ENCODE results near the gene NR2F6.

NR2F6 gene

GRCh38 chr19:17210296-17210695 lies 35.4 kb downstream of the NR2F6 start:
- no peak for DNase-seq (ENCODE audit: low spot score)

DNA sequence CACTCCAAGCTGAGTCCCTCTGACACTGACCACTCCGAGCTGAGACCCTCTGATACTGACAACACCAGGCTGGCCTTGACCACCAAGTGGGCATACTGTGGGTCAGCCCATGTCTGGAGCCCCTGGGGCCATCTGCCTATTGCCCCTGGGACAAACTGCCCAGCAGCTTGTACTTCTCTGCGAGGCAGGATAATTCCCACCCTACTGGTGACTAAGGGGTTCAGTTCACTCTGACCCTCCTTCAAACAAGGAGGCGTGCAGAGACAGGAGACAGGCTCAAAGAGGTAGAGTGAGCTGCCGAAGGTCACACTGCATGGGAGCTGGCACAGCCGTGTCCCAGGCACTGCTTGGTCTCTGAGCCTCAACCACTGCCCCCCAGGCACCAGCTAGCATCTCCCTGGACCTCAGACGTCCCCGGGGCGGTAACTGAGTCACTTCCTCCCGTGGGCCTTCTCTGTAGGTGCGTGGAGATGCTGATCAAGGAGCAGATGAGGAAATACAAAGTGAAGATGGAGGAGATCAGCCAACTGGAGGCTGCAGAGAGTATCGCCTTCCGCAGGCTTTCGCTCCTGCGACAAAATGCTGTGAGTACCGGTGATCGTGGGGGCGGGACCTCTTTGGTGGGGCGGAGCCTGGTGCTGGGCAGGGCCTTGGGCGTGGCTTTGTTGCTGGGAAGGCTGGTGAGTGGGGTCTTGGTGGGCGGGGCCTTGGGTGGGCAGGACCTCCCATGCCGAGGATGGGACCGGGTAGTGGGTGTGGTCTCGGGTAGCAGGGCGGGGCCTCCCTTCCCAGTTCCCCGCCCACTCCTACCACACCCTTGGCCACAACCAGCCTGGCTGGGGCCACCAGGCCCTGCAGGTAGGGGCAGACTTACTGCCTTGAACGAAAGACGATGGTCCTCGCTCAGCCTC lies 36.3 kb downstream of the NR2F6 start:
- peak; percentile 93 for DNase-seq (ENCODE audit: low spot score)

DNA sequence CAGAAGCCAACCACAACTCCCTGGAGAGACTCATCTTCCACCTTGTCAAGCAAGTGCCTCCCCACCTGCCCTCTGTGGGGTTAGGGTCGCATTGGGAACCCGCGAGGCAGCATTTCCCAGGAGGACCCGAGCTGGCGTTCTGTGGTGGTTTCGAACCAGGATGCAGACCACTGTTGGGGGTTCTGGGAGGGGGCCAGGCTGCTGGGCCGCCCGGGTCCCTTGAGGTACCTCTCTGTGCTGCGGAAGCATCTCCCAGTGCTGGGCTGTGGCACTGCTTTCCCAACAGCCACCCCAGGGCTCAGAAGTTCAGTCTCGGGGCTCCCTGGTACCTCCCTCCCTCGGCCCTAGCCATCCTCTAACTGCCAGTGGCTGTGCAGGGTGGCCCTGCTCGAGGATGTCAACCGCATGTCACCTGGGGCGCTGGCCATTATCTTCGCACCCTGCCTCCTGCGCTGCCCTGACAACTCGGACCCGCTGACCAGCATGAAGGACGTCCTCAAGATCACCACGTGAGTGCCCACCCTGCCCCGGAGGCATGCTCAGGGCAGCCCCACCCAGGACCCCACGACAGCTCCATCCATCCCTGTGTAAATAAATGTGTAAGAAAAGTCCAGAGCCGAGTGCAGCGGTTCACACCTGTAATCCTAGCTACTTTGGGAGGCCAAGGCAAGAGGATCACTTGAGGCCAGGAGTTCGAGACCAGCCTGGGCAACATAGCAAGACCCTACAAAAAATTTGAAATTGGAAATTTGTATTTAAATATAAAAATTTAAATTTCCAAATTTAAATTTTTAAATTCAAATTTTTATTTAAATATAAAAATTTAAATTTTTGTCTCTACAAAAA lies 38.8 kb downstream of the NR2F6 start:
- no peak for DNase-seq (ENCODE audit: low spot score)

- DNase-seq (ENCODE audit: low spot score), result peak; percentile 79
Observed at GRCh38 chr19:17205237-17206140, 40.2 kb downstream of the NR2F6 start.

DNA sequence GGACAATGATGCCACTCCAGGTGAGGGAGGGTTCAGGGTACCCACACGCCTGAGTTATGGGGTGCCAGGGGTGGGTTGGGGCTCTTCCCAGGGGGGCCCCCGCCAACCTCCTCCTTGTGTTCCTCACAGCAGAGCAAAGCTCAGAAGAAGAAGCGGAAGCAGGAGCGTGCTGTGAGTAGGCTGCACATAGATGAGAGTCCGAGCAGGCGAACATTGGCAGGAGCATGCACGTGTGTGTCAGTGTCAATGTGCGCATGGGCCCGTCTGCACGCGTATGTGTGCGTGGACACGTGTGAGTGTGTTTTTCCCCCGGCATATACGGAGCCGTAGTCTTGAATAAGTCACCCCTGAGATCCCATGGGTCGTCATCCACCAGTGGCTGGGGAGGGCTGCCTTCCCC lies 43.0 kb downstream of the NR2F6 start:
- no peak for DNase-seq (ENCODE audit: low spot score)

DNA sequence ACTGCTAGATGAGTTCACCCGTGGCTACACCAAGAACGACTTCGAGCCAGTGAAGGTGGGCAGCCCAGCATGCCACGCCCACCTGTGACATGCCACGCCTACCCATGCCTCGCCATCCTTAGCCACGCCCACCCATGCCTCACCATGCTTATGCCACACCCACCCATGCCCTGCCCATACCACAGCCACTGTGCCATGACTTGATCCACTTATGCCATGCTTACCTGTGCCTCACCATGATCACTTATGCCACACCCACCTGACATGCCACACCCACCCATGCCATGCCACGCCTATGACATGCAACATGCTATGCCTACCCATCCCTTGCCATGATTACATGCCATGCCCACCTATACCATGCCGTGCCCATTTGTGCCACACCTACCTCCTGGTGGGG lies 43.5 kb downstream of the NR2F6 start:
- DNase-seq (ENCODE audit: low spot score), result peak; percentile 49

DNA sequence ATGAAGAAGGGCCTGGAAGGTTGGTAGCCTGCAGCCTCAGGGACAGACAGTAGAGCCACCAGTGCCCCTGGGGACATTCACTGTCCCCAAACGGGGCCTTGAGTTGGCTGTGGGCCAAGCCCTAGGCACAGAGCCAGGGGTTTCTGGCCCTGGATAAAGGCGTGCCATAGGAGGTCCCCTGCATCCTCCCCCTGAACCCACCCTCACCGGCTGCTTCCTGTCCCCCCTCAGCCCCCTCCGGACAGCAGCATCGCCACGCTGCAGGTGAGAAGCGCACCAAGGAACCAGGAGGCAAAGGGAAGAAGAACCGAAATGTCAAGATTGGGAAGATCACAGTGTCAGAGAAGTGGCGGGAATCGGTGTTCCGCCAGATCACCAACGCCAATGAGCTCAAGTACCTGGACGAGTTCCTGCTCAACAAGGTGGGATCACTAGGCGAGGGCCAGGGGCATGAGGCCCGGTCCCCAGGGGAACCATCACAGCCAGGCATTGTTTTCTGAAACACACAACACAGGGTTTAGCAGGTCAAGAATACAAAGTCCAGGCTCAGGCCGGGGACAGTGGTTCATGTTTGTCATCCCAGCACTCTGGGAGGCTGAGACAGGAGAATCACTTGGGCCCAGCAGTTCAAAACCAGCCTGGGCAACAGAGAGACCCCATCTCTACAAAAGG lies 45.2 kb downstream of the NR2F6 start:
- DNase-seq (ENCODE audit: low spot score), result no peak

DNA sequence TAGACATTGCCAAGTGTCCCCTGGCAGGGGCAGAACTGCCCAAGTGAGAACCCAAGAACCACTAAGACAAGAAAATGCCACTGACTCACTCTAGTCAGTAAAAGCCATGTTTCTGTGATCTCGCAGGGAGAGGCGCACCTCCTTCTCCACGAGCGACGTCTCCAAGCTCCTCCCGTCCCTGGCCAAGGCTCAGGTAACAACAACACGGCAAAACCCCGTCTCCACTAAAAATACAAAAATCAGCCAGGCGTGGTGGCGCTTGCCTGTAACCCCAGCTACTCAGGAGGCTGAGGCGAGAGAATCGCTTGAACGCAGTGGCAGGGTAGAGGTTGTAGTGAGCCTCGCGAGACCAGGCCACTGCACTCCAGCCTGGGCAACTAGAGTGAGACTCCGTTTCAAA lies 48.1 kb downstream of the NR2F6 start:
- DNase-seq (ENCODE audit: low spot score), result no peak

DNA sequence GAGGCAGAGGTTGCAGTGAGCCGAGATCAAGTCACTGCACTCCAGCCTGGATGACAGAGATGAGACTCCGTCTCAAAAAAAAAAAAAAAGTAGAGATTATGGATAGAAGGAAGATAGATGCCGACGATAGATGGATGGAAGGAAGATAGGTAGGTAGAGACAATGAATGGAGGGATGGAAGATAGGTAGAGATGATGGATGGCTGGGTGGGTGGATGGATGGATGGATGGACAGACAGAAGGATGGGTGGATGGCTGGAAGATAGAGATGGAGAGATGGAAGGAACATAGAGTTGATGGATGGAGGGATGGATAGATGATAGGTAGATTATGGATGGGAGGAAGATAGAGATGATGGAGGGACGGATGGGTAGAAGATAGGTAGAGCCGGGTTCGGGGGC lies 49.1 kb downstream of the NR2F6 start:
- no peak for DNase-seq (ENCODE audit: low spot score)

GRCh38 chr19:17195106-17195505 lies 50.6 kb downstream of the NR2F6 start:
- no peak for DNase-seq (ENCODE audit: low spot score)

- DNase-seq (ENCODE audit: low spot score), result no peak
Observed at GRCh38 chr19:17194608-17195007, 51.1 kb downstream of the NR2F6 start.

GRCh38 chr19:17192751-17193150 lies 53.0 kb downstream of the NR2F6 start:
- no peak for DNase-seq (ENCODE audit: low spot score)

DNA sequence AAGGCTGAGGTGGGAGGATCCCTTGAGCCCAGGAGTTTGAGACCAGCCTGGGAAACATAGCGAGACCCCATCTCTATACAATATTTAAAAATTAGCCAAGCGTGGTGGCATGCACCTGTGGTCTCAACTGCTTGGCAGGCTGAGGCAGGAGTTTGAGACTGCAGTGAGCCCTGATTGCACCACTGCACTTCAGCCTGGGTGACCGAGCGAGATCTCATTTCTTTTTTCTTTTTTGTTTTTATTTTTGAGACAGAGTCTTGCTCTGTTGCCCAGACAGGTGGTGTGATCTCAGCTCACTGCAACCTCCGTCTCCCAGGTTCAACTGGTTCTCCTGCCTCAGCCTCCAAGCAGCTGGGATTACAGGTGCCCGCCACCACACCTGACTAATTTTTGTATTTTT lies 54.0 kb downstream of the NR2F6 start:
- DNase-seq (ENCODE audit: low spot score), result peak; percentile 78

DNA sequence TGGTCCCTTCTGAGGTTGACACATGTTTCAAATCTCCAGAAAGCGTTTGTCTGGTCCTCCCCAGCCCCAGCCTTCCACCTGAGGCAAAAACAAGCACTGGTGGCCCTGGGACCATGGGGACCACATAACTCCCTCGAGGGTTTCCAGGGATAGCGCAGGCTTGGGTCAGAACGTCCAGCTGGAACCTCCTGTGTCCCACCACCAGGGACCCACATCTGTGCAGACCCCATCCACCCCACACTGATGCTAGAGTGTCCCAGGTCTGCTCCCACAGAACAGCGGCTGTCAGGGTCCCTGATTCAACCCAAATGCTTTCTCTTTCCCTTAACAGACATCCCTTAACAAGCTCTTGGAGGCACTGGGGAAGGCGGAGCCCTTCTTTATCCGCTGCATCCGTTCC lies 60.1 kb downstream of the NR2F6 start:
- no peak for DNase-seq (ENCODE audit: low spot score)

DNA sequence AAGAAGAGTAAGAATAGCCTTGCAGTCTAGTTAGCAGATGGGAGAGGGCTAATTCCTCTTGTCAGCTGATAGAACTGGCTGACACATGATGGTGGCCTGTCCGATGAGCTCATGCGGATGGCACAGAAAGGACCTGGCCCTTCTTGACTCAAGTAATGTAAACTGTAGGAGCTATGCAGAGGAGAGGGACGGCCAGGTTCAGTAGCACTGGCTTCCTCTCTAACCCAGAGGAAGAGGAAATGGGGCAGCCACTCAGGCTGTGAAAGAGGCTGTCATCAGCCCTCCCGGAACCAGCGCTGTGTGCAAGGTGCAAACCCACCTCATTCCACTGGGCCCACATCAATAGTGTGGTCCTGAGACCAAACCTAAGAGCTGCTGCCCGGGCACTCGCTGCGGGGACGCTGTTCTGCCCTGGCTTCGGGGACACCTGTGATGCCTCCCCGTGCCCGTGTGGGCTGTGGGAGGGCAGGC lies 61.3 kb downstream of the NR2F6 start:
- no peak for DNase-seq (ENCODE audit: low spot score)

DNA sequence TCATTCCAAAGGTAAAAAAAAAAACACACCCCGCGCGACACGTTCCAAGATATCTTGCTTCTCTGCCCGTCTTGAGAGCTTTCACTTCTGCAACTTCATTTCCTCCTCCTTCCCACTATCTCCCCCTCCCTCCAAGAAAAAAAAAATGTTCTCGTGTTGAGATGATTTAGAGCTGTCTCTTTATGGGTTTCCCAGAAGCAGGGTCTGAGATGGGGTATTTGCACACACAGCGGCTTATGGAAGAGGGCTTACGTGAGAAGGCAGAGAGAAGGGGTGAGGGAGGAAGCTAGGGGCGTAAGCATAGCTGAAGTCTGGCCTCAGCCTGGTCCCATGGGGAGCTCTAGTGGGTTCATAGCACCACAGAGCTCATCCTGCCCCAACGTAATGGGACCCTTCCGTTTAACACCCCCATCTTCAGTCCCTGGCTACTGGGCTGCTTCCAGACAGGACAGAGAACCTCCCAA lies 61.8 kb downstream of the NR2F6 start:
- peak; percentile 45 for DNase-seq (ENCODE audit: low spot score)

DNA sequence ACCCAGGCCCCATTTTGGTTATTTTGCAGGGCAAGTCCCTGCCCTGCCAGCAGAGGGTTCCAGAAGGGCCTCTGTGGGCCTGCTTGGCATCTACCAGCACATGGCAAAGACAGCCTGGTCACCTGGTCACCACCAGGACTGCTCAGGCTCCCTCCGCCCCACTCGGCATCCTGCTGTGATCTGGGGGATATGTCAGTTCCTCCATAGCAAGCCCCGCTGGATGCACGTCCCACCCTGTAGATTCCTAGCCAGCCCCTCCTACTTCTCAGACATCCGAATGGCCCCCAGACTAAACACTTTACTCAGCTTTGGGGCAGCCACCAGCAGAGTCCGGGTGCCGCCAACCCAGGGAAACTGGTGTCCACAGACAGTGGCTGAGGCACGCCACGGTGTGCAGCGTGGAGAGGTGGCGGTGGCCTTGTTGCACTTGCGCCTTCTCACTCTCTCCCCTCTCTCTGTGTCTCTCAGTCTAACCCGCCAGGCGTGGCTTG lies 62.4 kb downstream of the NR2F6 start:
- no peak for DNase-seq (ENCODE audit: low spot score)
